Activated CD4-positive, alpha-beta T cell treated with anti-CD3 and anti-CD28 coated beads, Interleukin-10, Interleukin-2, amounts not matched to agents 100 ng/mL and 50 ng/mL, durations not matched to agents 16 hours and 8 hours (primary cell): ENCODE data around the gene BICDL2.
A peak's percentile ranks its signal among the peaks of the same experiment; 100 is the strongest.

Experiments
- DNase-seq: peaks from one replicate; pipeline ENCODE4 v3.0.0-alpha.2; 2020

Gene BICDL2

GRCh38 chr16:3007059-3007956, 29.4 kb downstream of the BICDL2 start:
- DNase-seq: no peak

GRCh38 chr16:3004781-3005284, 31.9 kb downstream of the BICDL2 start:
- no peak for DNase-seq

DNA sequence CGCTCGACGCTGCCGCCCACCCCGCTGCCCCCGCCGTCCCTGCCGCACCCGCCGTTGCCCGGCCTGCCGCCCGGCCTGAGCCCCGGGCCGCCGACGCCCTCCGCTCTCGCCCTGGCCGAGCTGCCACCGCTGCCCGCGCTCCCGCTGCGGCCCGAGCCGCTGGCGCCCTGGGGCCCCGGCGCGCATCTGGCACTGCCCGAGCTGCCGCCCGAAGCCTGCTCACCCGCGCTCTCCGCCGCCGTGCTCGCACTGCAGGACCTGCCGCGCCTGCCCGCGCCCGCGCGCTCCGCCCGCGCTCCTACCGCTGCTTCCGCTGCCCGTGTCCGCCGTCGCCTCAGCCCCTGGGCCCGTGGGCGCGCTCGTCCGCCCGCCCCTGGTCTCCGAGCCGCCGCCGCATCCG, 32.4 kb downstream of the BICDL2 start:
- no peak for DNase-seq

DNA sequence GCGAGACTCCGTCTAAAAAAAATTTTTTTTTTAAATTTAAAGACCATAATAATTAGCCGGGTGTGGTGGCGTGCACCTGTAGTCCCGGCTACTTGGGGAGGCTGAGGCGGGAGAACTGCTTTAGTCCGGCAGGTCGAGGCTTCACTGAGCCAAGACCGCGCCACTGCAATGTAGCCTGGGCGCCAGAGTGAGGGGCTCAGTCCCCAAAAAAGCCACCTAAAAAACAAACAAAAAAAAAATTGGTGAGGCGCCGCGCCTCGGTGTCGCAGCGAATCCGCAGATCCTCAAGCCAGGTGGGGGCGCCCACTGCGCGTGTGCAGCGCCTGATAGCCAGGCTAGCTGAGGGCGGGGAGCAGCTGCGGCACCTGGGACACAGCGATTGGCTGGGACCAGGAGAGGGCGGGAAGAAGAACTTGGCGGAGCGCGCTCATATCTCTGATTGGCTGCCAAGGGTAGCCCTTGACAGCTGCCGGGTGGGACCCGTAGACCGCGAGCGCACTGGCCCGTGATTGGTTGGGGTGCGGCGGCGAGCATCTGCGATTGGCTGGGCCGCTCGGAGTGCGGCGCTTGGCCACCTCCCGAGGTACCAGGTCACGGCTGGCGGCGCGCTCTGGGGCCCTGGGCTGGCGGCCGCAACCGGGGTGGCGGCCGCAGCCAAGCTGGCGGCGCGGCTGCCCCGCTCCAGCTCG, 33.0 kb downstream of the BICDL2 start:
- peak; percentile 99 for DNase-seq

DNA sequence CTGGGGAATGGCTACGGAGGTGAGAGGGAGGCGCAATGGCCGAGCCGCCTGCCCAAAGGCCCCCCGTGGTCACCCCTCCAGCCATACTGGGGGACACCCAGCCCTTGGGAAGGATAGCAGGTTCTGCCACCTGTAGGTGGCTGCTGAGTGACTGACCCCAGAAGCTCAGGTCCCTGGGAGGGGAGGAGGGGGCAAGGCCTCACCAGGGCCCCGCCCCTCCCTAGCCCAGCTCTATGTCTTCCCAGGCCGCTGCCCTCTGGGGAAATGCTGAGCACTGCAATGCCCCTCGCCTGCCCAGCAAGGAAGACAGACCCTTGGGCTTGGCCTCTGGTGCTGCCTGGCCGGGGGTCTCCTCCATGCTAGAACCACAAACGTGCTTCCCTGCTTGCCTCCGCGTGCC, 35.4 kb downstream of the BICDL2 start:
- no peak for DNase-seq

DNA sequence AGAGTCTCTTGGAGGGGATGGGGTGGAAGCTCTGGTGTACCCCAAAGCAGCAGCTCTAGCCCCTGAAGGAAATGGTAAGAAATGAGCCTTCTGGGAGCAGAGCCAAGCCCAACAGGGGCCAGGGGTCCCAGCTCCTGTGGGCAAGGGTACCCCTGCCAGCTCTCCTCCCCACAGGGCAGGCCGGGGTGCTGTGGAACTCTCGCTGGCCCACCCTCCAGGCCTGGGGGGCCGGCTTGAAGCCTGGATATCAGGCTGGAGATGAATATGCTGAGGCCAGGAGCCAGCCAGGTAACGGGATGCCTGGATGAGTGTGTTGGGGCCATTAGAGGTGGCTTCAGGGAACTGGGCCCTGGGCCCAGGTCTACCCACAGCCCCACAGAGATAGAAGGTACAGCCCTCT, 36.2 kb downstream of the BICDL2 start:
- no peak for DNase-seq

DNA sequence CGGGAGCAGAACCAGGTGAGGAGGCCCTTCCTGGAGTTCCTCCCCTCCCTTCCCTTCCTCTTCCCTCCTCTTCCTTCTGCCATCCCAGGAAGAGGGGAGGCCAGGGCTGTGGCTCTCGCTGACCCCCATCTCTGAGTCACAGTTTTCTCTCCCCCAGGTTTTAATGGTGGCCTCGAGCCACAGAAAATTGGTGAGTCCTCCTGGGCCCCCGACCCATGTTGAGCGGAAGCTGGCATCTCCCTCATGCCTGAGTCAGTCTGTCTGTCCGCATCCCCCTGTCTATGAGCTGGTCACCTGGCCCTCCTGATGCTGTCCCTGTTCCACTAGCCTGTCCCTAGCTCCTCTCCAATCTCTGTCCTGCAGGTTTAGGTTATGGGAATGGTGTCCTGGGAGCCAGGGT, 36.8 kb downstream of the BICDL2 start:
- DNase-seq: no peak

DNA sequence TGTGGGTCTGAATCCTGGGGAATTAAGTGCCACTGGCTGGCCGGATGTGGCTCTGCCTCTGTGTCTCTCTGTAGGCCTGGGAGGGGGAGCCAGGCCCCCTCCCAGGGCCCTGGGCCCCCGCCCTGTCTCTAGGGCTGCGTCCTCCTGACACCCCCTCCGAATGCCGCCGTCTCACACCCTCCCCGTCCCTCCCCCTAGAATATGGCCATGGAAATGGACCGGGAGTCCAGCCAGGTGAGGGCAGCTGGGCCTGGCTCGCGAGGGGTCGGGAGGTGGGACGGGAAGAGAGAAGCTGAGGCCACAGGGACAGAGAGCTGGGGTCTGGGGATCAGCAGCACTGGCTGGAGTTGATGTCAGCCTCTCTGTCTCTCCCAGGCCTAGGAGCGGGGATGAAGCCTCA, 40.4 kb downstream of the BICDL2 start:
- DNase-seq: no peak

GRCh38 chr16:2992383-2993081, 44.2 kb downstream of the BICDL2 start:
- no peak for DNase-seq

- no peak for DNase-seq
These were observed 45.0 kb downstream of the BICDL2 start for GRCh38 chr16:2991566-2992261.

- no peak for DNase-seq
These were observed 45.9 kb downstream of the BICDL2 start for GRCh38 chr16:2990891-2991290.

- DNase-seq: no peak
These were observed 48.1 kb downstream of the BICDL2 start for GRCh38 chr16:2988590-2989099.

- no peak for DNase-seq
These were observed 48.9 kb downstream of the BICDL2 start for GRCh38 chr16:2987833-2988232.

- no peak for DNase-seq
These were observed 49.5 kb downstream of the BICDL2 start for GRCh38 chr16:2987286-2987685.

- DNase-seq: no peak
These were observed 50.0 kb downstream of the BICDL2 start for GRCh38 chr16:2986623-2987188.

DNA sequence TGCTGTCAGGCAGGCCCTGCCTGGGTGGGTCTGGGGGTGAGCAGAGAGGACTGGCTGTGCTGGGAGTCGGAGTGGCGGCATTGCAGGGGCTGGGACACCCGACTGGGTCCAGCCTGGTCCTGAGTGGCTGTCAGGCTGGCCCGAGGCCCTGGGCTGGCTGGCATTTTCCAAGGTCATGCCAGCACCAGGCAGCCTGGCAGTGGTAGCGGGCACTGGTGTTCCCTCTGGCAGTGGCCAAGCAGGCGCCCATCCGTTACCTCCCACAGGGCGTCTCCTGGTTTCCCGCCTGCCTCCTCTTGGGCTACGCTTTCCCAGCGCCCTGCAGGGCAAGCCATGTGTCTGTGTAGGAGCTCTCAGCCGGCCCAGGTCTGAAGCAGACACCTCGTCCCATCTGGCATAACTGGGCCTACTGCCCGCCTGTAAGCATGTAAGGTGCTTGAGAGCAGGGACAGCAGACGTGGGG, 50.8 kb downstream of the BICDL2 start:
- no peak for DNase-seq

- DNase-seq: no peak
These were observed 51.3 kb downstream of the BICDL2 start for GRCh38 chr16:2985462-2985861.

- DNase-seq: peak; percentile 87
These were observed 53.0 kb downstream of the BICDL2 start for GRCh38 chr16:2983706-2984136.

DNA sequence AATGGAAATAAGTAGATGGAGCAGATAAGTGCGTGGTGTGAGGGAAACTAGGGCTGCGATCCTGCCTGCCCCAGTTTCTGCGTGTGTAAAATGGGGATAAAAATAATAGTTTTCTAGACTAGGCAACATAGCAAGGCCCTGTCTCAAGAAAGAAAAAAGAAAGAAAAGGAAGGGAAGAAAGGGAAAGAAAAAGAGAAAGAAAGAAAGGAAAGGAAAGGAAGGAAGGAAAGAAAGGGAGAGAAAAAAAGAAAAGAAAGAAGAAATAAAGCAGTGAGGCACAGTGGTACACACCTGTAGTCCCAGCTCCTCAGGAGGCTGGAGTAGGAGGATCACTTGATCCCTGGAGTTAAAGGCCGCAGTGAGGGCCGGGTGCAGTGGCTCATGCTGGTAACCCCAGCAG, 54.3 kb downstream of the BICDL2 start:
- no peak for DNase-seq

- no peak for DNase-seq
These were observed 54.9 kb downstream of the BICDL2 start for GRCh38 chr16:2981899-2982250.

DNA sequence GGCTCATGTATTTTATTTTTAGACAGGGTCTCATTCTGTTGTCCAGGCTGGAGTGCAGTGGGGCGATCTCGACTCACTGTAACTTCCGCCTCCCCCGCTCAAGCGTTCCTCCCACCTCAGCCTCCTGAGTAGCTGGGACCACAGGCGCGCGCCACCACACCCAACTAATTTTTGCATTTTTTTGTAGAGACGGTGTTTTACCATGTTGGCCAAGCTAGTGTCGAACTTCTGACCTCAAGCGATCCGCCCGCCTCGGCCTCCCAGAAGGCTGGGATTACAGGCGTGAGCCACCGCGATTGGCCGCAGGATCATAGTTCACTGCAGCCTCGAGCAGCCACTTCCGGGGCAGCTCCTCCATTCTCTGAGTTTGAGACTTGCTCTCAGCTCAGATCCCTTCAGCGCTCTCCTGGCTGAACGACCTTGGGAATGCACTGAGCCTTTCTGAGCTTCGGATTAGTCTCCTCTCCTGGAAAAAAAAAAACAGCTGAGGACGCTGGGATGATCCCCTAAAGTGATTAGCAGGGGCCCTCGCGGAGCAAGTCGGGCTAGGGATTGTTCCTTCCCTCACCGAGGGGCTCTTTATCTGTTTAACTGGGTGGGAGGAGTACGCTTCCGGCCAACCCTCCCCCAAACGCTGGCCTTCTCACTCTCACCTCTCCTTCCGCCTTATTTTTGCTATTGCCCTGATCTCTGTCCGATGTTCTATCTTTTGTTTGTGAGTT, 55.4 kb downstream of the BICDL2 start:
- no peak for DNase-seq
